CD4-positive, alpha-beta memory T cell (primary cell): Measurements from ENCODE around the gene TUBG2. TPM values are rescaled to one million over a fixed set of nuclear protein-coding genes. Genes with fewer than 3 reads are reported as not detected.

Experiments used
- CTCF ChIA-PET: fragments of 350-600 bp; sonication (Branson Sonifier 250); formaldehyde crosslinking; loops from one replicate; lab custom pipeline; 2021; ENCODE audit warnings: inconsistent platforms; ENCODE audit not compliant: partially characterized antibody; lab: Charles Lee
- POLR2A ChIA-PET: fragments of 350-600 bp; sonication (Branson Sonifier 250); formaldehyde crosslinking; loops from one replicate; lab custom pipeline; 2021; ENCODE audit not compliant: partially characterized antibody; lab: Charles Lee
- DNase-seq, 5 donors: peaks; one replicate each; pipeline versions ENCODE4 v3.0.0 to v3.0.0-alpha.2; 2020 to 2022; ENCODE audit warnings: mixed read lengths in 1 of 5
- H3K27ac ChIP-seq: one replicate; pipeline ENCODE4 v1.7.0; 2013; ENCODE audit warnings: low read depth, low read length
- H3K27me3 ChIP-seq: 2 replicates; pipeline ENCODE4 v1.7.0; 2013; ENCODE audit warnings: mild to moderate bottlenecking, low read length, moderate library complexity; ENCODE audit not compliant: insufficient read depth
- H3K36me3 ChIP-seq: 2 replicates; pipeline ENCODE4 v1.7.0; 2013; ENCODE audit warnings: mild to moderate bottlenecking, low read length, moderate library complexity; ENCODE audit not compliant: insufficient read depth
- H3K4me1 ChIP-seq: 2 replicates; pipeline ENCODE4 v1.7.0; 2013; ENCODE audit warnings: mild to moderate bottlenecking, low read length, moderate library complexity; ENCODE audit not compliant: insufficient read depth
- H3K4me3 ChIP-seq, 2 donors: one replicate each; pipeline ENCODE4 v1.7.0; 2013; ENCODE audit warnings: low read length in 2 of 2, mild to moderate bottlenecking in 1 of 2
- H3K9me3 ChIP-seq, 2 donors: one replicate each; pipeline ENCODE4 v1.7.0; 2013; ENCODE audit warnings: low read length in 2 of 2, control low read depth in 1 of 2; ENCODE audit not compliant: control insufficient read depth in 1 of 2
- H3K27ac Mint-ChIP-seq, 7 donors: one replicate each; pipeline ENCODE4 v1.8.0; 2020 to 2021; ENCODE audit warnings: mixed read lengths in 7 of 7, mild to moderate bottlenecking in 6 of 7, inconsistent platforms in 3 of 7, moderate library complexity in 3 of 7
- H3K27me3 Mint-ChIP-seq, 2 donors: one replicate each; pipeline ENCODE4 v1.8.0; 2020 to 2021; ENCODE audit warnings: mixed read lengths in 2 of 2
- H3K36me3 Mint-ChIP-seq, 2 donors: one replicate each; pipeline ENCODE4 v1.8.0; 2020 to 2021; ENCODE audit warnings: mixed read lengths in 2 of 2, inconsistent platforms in 1 of 2, mild to moderate bottlenecking in 1 of 2
- H3K4me1 Mint-ChIP-seq, 4 donors: one replicate each; pipeline ENCODE4 v1.8.0; 2020 to 2021; ENCODE audit warnings: mixed read lengths in 4 of 4, mild to moderate bottlenecking in 1 of 4
- H3K4me3 Mint-ChIP-seq, 8 donors: one replicate each; pipeline ENCODE4 v1.8.0; 2020 to 2021; ENCODE audit warnings: mixed read lengths in 8 of 8, mild to moderate bottlenecking in 7 of 8, moderate library complexity in 6 of 8, inconsistent platforms in 3 of 8
- H3K9me3 Mint-ChIP-seq, 8 donors: one replicate each; pipeline ENCODE4 v1.8.0; 2020 to 2021; ENCODE audit warnings: mixed read lengths in 8 of 8, mild to moderate bottlenecking in 5 of 8, inconsistent platforms in 3 of 8, moderate library complexity in 1 of 8
- intact Hi-C: fragments of 100-400 bp; cut with micrococcal nuclease; formaldehyde crosslinking; loops from one replicate; pipeline ENCODE4 v1.15.1; 2023
- polyA plus RNA-seq, 2 donors: library from polyadenylated mRNA; unstranded; fragments of 300-500 nt; fragmentation: Illumina TruSeq; gene quantifications; one replicate each; pipeline ENCODE4 v1.2.3, GENCODE V29; 2021
- total RNA-seq, 2 experiments: library from RNA; stranded (reverse); gene quantifications; one replicate each; pipeline ENCODE4 v1.2.3, GENCODE V29; 2021

Gene TUBG2
- total and polyA plus RNA-seq, 4 experiments from 2014 or later: 3.0 to 19.1 (median 11.5) TPM

DNA sequence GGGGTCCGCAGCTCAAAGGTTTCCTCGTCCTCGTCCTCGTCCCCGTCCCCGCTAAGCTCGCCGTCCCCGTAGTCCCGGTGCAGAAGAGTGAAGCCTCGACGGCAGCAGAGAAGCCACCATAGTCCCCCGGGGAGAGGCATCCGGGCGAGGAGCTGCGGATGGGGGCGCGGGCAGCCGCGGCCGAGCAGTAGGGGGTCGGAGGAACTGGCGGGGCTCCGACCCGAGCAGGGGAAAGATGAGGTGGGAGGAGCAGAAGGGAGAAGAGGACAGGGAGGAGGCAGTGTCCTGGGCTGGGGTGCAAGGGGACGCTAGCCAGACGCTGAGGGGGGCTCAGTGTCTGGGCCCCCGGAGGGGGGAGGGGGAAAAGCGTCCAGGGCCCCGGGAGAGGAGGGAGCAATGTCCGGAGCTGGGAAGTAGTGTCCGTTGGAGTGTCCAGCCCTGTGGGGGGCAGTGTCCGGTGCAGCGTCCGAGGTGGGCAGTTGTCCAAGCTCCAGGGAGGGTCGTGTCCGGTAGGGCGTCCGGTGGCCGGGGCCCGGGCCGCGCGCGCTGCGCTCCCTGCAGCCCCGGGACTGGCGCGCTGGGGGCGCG lies 17.4 kb downstream of the TUBG2 start, which contains the start of gene PLEKHH3:
TSS of gene PLEKHH3 (minus strand) at position 571 of the 588 bp plus-strand sequence. CDS start at position 140, 431 bp downstream.
- intact Hi-C loops: loop anchor here (1.0 to 5.0 kb wide), 3 partner anchors 144 to 288 kb away; partner anchors contain the start of genes BECN1 and STAT3
- Histone ChIP-seq H3K36me3 (no peaks in the 10 kb centered on the region), H3K9me3 (no peaks in the 10 kb centered on the region), H3K4me1 (peaks cover 72% of the 10 kb centered on the region), H3K27me3 (peaks cover 34% of the 10 kb centered on the region), H3K27ac (peak within 1 kb of the TSS; percentile 42), H3K4me3 (peak within 1 kb of the TSS; percentile 63 to 75)
- peak in 1 of 5 donors; percentile 44 for DNase-seq
- peaks cover 0 to 2% (median 0%) of the 10 kb centered on the region in 8 donors for H3K9me3 Mint-ChIP-seq
- peaks cover 29 to 66% (median 42%) of the 10 kb centered on the region in 4 donors for H3K4me1 Mint-ChIP-seq
- POLR2A ChIA-PET: interaction anchor here (0.6 to 6.3 kb wide), 8 partner anchors 17 to 495 kb away, joined by 3 to 55 read pairs (median 4); partner anchors contain the start of genes PSMC3IP, RETREG3, STAT3 and TUBG1
- peak within 1 kb of the TSS; percentile 79 to 94 (median 89) for H3K27ac Mint-ChIP-seq
- peaks cover 0 to 9% of the 10 kb centered on the region in 2 donors for H3K36me3 Mint-ChIP-seq
- peak within 1 kb of the TSS; percentile 86 to 97 (median 90) for H3K4me3 Mint-ChIP-seq
- peaks cover 20 to 25% of the 10 kb centered on the region in 2 donors for H3K27me3 Mint-ChIP-seq
- CTCF ChIA-PET: interaction anchor here (1.1 to 3.6 kb wide), 2 partner anchors 68 to 98 kb away, joined by 6 to 17 read pairs; partner anchors contain the start of genes RETREG3 and TUBG1

DNA sequence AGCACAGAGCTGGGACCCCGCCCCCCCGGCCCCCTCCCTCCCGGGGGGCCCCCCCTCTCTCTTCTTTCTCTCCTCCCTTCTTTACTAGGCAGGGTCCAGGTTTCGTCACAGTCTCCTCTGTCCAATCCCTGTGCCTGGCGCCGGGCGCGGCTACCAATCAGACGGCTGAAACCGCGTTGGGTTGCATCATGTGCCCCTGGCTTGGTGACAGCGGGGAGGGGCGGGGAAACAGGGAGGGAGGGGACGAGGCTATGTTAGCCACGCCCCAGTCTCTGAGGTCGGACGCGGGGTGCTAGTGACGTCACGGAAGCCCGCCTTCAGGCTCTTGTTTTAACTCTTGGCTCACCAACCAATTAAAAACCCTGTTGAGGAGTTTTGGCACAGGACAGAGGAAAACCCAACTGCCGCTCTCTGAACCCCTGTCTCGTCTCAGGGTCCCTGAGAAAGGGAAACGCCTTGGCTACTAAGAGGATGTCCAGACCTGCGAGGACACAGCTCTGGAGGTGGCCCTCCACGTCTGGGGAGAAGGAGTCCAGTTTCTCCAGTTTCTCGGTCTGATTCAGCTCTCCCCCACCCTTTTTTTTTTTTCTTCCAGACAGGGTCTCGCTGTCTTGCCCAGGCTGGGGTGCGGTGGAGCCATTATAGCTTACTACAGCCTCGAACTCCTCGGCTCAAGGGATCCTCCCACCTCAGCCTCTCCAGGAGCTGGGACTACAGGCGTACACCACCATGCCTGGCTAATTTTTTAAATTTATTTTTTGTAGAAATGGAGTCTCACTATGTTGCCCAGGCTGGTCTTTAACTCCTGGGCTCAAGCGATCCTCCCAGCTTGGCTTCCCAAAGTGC lies 18.2 kb downstream of the TUBG2 start:
- intact Hi-C loops: loop anchor here (1.0 to 5.0 kb wide), 3 partner anchors 145 to 289 kb away; partner anchors contain the start of genes BECN1 and STAT3
- peaks cover 0 to 2% (median 0%) of the 10 kb centered on the region in 8 donors for H3K9me3 Mint-ChIP-seq
- Histone ChIP-seq H3K36me3 (no peaks in the 10 kb centered on the region), H3K27ac (peak overlapping the region; percentile 42), H3K4me1 (peaks cover 74% of the 10 kb centered on the region), H3K9me3 (no peaks in the 10 kb centered on the region), H3K4me3 (peak overlapping the region; percentile 63 to 75), H3K27me3 (peaks cover 36% of the 10 kb centered on the region)
- DNase-seq: peak; percentile 91 to 98 (median 93)
- H3K4me1 Mint-ChIP-seq: peaks cover 32 to 70% (median 47%) of the 10 kb centered on the region in 4 donors
- CTCF ChIA-PET: interaction anchor here (1.6 to 3.6 kb wide), 2 partner anchors 69 to 99 kb away, joined by 6 to 17 read pairs; partner anchors contain the start of genes PSMC3IP, RETREG3 and TUBG1
- peak overlapping the region; percentile 86 to 97 (median 90) for H3K4me3 Mint-ChIP-seq
- H3K36me3 Mint-ChIP-seq: peaks cover 0 to 9% of the 10 kb centered on the region in 2 donors
- POLR2A ChIA-PET: interaction anchor here (0.6 to 6.3 kb wide), 9 partner anchors 8 to 494 kb away, joined by 3 to 55 read pairs (median 4); partner anchors contain the start of genes PSMC3IP, RETREG3, STAT3 and TUBG1
- H3K27ac Mint-ChIP-seq: peak overlapping the region; percentile 79 to 94 (median 89)
- H3K27me3 Mint-ChIP-seq: peaks cover 23 to 27% of the 10 kb centered on the region in 2 donors

DNA sequence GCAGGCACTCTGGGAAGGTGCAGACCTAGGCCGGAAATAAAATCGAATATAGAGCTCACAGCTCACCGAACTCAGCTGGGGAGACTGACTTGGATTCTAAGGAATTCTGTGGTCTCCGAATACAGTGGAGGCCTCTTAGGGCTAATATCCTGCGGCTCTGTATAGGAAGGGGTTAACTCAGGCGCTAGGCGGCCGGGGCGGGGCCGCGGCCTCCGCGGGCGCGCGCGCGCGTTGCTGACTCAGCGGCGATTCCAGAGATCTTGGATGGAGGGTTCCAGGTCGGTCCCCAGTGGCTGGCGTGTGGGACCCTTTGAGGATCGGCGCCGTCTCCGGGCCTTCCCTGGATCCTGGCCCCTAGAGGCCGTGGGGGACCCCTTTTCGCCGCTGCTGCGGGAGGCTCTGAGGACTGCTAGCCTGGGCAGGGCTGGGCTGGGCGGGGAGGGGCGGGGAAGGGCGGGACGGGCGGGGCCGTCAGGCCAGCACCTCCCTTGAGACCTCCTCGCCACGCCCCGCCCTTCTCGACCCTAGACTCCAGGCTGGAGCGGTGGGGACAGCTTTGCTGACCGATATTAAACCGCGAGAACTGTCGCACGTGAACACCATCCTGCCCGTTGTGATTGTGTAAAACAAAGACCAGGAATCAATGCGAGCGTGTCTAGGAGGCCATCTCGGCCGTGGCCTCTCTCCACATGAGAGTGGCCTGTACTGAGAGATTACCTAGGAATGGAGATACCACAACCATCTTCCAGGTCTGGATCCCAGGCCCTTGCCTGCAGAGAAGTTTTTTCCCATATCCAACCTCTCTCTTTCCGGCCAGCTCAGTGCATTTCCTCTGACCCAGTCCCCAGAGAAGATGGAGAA lies 19.1 kb downstream of the TUBG2 start:
- Mint-ChIP-seq H3K9me3 (peaks cover 0 to 2% (median 0%) of the 10 kb centered on the region in 8 donors), H3K4me1 (peaks cover 38 to 78% (median 54%) of the 10 kb centered on the region in 4 donors), H3K27me3 (peaks cover 24 to 34% of the 10 kb centered on the region in 2 donors), H3K27ac (peak overlapping the region; percentile 79 to 94 (median 90)), H3K4me3 (peak overlapping the region; percentile 84 to 97 (median 90)), H3K36me3 (peaks cover 0 to 9% of the 10 kb centered on the region in 2 donors)
- intact Hi-C loops: loop anchor here (1.0 to 5.0 kb wide), 5 partner anchors 29 to 290 kb away; partner anchors contain the start of genes BECN1, EZH1 and STAT3
- DNase-seq: peak; percentile 60 to 77 (median 68)
- Histone ChIP-seq H3K4me3 (peak overlapping the region; percentile 63 to 73), H3K4me1 (peaks cover 83% of the 10 kb centered on the region), H3K27me3 (peaks cover 32% of the 10 kb centered on the region), H3K9me3 (no peaks in the 10 kb centered on the region), H3K36me3 (no peaks in the 10 kb centered on the region), H3K27ac (peak overlapping the region; percentile 42)
- ChIA-PET CTCF (interaction anchor here (1.3 to 3.6 kb wide), 5 partner anchors 69 to 130 kb away, joined by 4 to 17 read pairs (median 6); partner anchors contain the start of genes PSMC3IP, RETREG3 and TUBG1), POLR2A (interaction anchor here (0.6 to 6.3 kb wide), 11 partner anchors 9 to 491 kb away, joined by 3 to 55 read pairs (median 6); partner anchors contain the start of genes MLX, PSMC3IP, RETREG3 and STAT3)

DNA sequence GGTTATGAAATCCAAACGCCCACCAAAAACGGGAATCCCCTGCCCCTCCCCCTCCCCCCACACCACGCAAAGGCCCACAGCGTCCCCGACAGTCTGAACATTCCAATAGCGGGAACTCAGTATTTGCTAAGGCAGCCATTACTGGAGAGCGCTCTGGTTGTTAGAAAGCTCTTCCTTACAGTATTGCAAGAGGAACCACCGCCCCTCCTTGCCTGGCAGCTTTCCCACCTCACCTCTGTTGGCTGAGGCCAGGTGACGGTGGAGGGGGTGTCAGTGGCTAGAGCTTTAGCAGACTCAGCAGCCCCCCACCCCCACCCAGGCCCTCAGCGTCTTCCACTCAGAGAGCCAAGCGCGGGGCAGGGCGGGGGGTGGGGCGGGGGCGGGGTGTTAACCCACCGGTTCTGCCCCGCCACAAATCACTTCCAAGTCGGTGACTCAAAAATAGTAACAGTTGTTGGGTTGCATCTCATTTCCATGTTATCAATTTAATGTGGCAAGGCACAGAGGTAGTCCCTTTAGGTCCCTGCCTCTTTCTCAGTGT lies 19.9 kb downstream of the TUBG2 start:
- CTCF ChIA-PET: interaction anchor here (0.5 to 3.6 kb wide), 15 partner anchors 8 to 250 kb away, joined by 3 to 38 read pairs (median 4); partner anchors contain the start of genes PSMC3IP, RETREG3, TUBG1 and TUBG2
- Histone ChIP-seq H3K4me1 (peaks cover 86% of the 10 kb centered on the region), H3K4me3 (peak overlapping the region in 1 of 2 donors; percentile 73), H3K9me3 (no peaks in the 10 kb centered on the region), H3K36me3 (no peaks in the 10 kb centered on the region), H3K27ac (peak overlapping the region; percentile 58), H3K27me3 (peaks cover 32% of the 10 kb centered on the region)
- Mint-ChIP-seq H3K27me3 (peaks cover 26 to 38% of the 10 kb centered on the region in 2 donors), H3K4me3 (peak overlapping the region; percentile 77 to 90 (median 88)), H3K36me3 (peaks cover 0 to 9% of the 10 kb centered on the region in 2 donors), H3K27ac (peak overlapping the region; percentile 86 to 94 (median 91)), H3K9me3 (peaks cover 0 to 2% (median 0%) of the 10 kb centered on the region in 8 donors), H3K4me1 (peaks cover 42 to 86% (median 60%) of the 10 kb centered on the region in 4 donors)
- POLR2A ChIA-PET: interaction anchor here (0.7 to 6.3 kb wide), 8 partner anchors 10 to 290 kb away, joined by 3 to 55 read pairs (median 6); partner anchors contain the start of genes MLX, PSMC3IP, RETREG3 and STAT3
- DNase-seq: peak in 2 of 5 donors; percentile 43 to 74
- intact Hi-C loops: loop anchor here (1.0 to 5.0 kb wide), 6 partner anchors 9 to 147 kb away; partner anchors contain the start of genes EZH1, RETREG3 and TUBG1

DNA sequence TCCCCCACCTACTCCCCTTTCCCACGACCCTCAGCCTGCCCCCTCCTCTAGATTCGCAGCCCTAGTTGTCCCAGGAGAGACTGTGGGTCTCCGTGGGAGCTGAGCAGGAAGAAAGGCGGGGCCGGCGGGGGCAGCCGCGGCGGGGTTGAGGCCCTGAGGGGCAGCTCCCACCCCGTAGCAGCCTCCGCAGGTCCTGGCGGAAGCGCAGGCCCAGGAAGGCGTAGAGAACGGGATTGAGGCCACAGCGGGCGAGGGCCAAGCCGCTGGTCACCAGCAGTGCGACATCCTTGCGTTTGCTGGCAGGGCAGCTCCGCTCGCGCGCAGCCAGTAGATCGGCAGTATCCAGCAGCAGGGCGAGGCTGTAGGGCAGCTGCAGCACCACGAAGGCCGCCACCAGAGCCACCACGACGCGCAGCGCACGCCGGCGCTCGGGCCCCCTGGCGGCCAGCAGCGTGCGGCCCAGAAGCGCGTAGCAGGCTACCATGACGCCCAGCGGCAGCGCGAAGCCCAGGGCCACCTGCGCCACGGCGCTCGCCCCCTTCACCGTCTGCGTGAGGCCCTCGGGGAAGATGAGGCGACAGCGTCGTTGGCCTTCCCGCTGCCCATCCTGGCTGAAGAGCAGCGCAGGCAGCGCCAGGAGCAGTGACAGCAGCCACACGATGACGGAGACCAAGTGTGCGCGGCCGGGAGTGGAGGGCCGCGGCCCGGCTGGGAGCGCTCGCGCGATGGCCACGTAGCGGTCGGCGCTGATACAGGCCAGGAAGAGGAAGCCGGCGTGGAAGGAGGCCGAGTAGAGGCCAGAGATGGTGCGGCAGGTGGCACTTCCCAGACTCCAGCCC lies 20.6 kb downstream of the TUBG2 start:
- Histone ChIP-seq H3K9me3 (no peaks in the 10 kb centered on the region), H3K27me3 (peaks cover 25% of the 10 kb centered on the region), H3K4me1 (peaks cover 79% of the 10 kb centered on the region), H3K27ac (peak overlapping the region; percentile 58), H3K4me3 (peak overlapping the region in 1 of 2 donors; percentile 34), H3K36me3 (no peaks in the 10 kb centered on the region)
- H3K27me3 Mint-ChIP-seq: peaks cover 20 to 31% of the 10 kb centered on the region in 2 donors
- ChIA-PET POLR2A (interaction anchor here (1.0 to 6.3 kb wide), 8 partner anchors 11 to 112 kb away, joined by 3 to 55 read pairs (median 6); partner anchors contain the start of genes MLX, PSMC3IP, RETREG3 and TUBG1), CTCF (interaction anchor here (0.5 to 3.6 kb wide), 19 partner anchors 8 to 251 kb away, joined by 3 to 38 read pairs (median 4); partner anchors contain the start of genes PSMC3IP, RETREG3, TUBG1 and TUBG2)
- peaks cover 36 to 82% (median 54%) of the 10 kb centered on the region in 4 donors for H3K4me1 Mint-ChIP-seq
- peaks cover 0 to 9% of the 10 kb centered on the region in 2 donors for H3K36me3 Mint-ChIP-seq
- peaks cover 0 to 2% (median 0%) of the 10 kb centered on the region in 8 donors for H3K9me3 Mint-ChIP-seq
- peak; percentile 67 to 80 (median 75) for DNase-seq
- peak overlapping the region; percentile 77 to 90 (median 80) for H3K4me3 Mint-ChIP-seq
- peak overlapping the region; percentile 78 to 94 (median 90) for H3K27ac Mint-ChIP-seq
- intact Hi-C loops: loop anchor here (1.0 to 5.0 kb wide), 6 partner anchors 9 to 147 kb away; partner anchors contain the start of genes EZH1, RETREG3 and TUBG1
